ENCODE results near the gene NAGK.

NAGK gene

GRCh38 chr2:71117063-71117462 is 48.6 kb downstream of the NAGK start:
- no peak for DNase-seq

- DNase-seq: no peak
Observed at GRCh38 chr2:71120195-71120594, 51.7 kb downstream of the NAGK start.

GRCh38 chr2:71121479-71121878 is 53.0 kb downstream of the NAGK start:
- DNase-seq: no peak

GRCh38 chr2:71122387-71123298 is 54.2 kb downstream of the NAGK start:
- no peak for DNase-seq

- DNase-seq: no peak
Observed at GRCh38 chr2:71125506-71126294, 57.3 kb downstream of the NAGK start.

- DNase-seq: no peak
Observed at GRCh38 chr2:71126957-71127356, 58.5 kb downstream of the NAGK start.

All from activated CD4-positive, alpha-beta T cell treated with anti-CD3 and anti-CD28 coated beads for 4 hours (primary cell).